Fibroblast of skin of right biceps (primary cell): ENCODE measurements around the gene PRDM9.
A peak's percentile ranks its signal among the peaks of the same experiment; 100 is the strongest.
"Not testable (repeated sequence)": the region's sequence is repeated elsewhere in the genome, so short reads cannot be mapped to it uniquely, and the experiment has no call there.

ENCODE experiments used
- DNase-seq: peaks from one replicate; pipeline ENCODE4 v3.0.0-alpha.2; 2013

Gene PRDM9

DNA sequence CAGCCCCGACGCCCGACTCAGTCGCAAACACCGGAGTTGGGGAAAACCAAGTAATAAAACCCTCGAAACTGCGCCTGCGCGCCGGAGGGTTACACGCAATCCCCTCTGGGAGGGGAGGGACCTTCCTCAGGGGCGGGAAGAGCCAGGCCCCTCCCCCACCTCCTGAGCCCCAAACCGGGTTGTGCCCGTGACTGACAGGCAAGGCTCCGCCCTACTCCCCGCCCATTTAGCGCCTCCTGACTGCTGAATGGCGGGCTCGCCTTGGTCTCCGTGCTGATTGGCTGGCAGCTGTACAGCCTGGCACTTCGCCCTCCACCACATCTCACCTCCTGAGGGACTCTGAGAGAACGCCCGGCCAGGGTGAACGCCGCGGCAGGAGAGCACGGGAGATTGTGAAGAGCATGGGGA lies at the start of gene PRDM9:
Gene PRDM9 (plus strand): TSS at position 332 of the 408 bp plus-strand sequence. CDS start 1,425 bp downstream, outside the sequence.
- peak; percentile 62 for DNase-seq

DNA sequence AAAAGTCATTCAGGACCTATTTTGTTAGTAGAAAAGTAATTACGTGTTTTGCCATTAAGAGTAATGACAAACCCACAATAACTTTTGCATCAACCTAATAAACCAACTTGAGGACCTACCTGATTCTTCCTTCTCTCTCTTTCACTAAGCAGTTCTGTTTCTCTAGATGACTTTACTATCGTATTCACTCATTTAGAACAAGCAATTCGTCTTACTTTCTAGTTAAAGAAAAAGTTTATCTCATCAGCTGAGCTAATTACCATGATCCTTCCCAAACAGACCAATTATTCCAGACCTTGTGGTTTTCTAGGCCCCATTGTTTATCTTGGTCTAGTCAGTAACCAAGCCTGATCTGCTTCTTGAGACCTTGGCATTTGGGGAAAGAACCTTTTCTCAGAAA lies 49.6 kb upstream of the PRDM9 start:
- DNase-seq = no peak

DNA sequence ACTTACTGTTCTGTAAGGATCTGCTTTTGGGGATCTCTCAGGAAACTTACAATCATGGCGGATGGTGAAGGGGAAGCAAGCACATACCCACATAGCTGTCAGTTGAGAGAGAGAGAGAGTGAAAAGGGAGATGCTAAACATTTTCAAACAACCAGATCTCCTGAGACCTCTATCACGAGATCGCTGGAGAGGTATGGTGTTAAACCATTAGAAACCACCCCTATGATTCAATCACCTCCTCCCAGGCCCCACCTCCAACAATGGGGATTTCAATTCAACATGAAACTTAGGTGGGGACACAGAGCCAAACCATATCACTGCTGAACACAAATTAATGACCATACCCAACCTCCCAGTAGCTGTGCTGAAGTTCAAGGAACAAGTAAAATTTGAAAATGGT lies 48.2 kb upstream of the PRDM9 start:
- DNase-seq = no peak

- no peak for DNase-seq
Measured at GRCh38 chr5:23461576-23461975, 45.8 kb upstream of the PRDM9 start.

DNA sequence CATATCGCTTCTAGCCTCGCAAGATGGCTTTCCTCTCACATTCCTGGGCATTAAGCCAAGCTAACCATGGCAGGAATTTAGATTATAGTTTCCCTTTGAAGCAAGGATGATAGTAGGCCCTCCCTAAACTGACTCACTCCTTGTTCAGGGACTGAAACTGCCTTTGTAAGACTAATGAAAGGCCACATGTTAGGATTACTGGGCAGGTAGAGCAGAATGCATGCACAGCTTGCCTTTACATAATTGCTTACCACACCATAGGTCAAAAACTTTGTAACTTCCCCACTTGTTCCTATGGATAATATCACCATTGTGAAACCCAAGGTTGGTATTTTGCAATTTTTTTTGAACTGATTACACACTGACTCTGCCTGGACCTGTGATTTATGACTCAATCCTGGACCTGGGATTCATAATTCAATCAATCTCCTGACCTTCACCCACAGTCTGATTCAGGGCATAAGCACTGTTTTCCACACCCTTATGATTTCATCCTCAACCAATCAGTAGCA lies 41.0 kb upstream of the PRDM9 start:
- DNase-seq = peak; percentile 64

- DNase-seq = no peak
Measured at GRCh38 chr5:23468658-23469057, 38.8 kb upstream of the PRDM9 start.

DNA sequence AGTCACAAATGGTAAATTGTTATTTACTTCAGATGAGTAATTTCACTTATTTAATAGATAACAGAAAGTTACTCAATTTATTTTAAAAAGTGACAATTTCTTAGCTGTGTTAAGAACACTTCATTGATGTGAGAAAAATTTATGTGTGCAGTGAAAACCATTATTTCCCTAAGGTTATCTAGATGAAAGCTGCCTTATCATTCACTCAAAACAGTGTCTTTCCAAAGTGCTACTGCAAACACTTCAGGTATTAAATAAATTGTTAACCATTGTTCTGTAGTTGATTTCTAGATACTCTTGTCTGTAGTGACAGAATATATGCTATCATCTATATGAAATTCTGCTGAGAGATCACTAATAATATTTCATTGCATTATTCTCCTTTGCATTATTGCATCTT lies 33.5 kb upstream of the PRDM9 start:
- no peak for DNase-seq

- no peak for DNase-seq
Measured at GRCh38 chr5:23474315-23474714, 33.1 kb upstream of the PRDM9 start.

- no peak for DNase-seq
Measured at GRCh38 chr5:23476580-23476979, 30.8 kb upstream of the PRDM9 start.

GRCh38 chr5:23482642-23483041 lies 24.8 kb upstream of the PRDM9 start:
- DNase-seq = no peak

- DNase-seq = no peak
Measured at GRCh38 chr5:23483090-23483489, 24.3 kb upstream of the PRDM9 start.

DNA sequence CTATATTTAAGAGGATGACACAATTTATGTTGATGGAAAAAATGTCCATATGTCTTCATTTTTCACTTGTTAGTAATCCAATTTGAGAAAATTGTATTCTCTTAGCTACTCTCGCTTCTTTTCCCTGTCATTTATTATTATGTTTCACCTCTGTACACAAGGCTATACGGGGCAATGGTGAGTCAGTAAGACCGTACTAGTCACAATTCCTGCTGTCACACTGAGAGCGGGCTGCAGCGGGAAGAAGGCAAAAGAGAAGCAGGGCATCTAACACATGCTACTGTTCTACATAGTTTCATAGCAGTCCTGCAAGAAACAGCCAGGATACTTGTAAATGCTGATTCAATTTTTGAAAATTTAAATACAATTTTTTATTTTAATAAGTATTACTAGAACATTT lies 23.3 kb upstream of the PRDM9 start:
- DNase-seq = no peak

DNA sequence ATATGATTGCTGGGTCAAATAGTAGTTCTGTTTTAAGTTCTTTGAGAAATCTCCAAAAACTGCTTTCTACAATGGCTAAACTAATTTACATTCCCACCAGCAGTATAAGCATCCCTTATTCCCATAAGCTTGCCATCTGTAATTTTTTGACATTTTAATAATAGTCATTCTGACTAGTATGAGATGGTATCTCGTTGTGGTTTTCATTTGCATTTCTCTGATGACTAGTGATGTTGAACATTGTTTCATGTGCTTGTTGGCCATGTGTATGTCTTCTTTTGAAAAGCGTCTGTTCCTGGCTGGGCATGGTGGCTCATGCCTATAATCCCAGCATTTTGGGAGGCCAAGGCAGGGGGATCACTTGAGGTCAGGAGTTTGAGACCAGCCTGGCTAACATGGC lies 21.2 kb upstream of the PRDM9 start:
- peak; percentile 17 for DNase-seq

- DNase-seq = no peak
Measured at GRCh38 chr5:23490993-23491392, 16.4 kb upstream of the PRDM9 start.

DNA sequence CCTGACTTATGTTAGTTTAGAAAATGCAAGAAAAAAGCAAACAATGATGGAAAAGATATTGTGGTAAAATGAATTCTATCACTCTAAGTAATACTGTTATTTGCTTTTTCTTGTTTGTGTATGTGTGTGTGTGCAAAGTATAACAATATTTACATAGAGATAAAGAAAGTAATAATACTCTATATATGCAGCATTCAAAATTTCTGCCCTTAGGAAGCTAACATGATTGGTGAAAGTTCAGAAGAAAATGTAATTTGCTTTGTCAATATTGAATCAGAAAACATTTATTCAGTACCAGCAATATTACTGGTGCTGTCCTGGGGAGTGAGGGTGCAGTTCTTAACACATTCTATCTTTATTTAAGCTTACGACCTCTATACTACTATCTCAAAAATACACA lies 12.9 kb upstream of the PRDM9 start:
- DNase-seq = no peak

- DNase-seq = no peak
Measured at GRCh38 chr5:23496576-23496975, 10.8 kb upstream of the PRDM9 start.

GRCh38 chr5:23506329-23507236 lies 826 bp upstream of the PRDM9 start:
- DNase-seq = peak; percentile 10

DNA sequence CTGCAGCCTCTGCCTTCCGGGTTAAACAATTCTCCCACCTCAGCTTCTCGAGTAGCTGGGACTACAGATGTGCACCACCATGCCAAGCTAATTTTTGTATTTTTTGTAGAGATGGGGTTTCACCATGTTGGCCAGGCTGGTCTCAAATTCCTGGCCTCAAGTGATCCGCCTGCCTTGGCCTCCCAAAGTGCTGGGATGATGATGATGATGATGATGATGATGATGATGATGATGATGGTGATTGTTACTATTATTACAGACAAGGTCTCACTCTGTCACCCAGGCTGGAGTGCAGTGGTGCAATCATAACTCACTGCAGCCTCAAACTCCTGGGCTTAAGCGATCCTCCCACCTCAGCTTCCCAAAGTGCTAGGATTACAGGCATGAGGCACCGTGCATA lies 3.0 kb downstream of the PRDM9 start:
- DNase-seq = not testable (repeated sequence)

DNA sequence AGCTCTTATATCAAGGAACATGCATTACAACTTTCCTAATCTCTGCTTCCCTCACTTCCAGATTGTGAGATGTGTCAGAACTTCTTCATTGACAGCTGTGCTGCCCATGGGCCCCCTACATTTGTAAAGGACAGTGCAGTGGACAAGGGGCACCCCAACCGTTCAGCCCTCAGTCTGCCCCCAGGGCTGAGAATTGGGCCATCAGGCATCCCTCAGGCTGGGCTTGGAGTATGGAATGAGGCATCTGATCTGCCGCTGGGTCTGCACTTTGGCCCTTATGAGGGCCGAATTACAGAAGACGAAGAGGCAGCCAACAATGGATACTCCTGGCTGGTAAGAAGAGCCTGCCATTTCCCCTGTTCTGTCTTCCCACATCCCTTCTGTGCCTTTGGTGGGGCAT lies 15.1 kb downstream of the PRDM9 start:
- no peak for DNase-seq

DNA sequence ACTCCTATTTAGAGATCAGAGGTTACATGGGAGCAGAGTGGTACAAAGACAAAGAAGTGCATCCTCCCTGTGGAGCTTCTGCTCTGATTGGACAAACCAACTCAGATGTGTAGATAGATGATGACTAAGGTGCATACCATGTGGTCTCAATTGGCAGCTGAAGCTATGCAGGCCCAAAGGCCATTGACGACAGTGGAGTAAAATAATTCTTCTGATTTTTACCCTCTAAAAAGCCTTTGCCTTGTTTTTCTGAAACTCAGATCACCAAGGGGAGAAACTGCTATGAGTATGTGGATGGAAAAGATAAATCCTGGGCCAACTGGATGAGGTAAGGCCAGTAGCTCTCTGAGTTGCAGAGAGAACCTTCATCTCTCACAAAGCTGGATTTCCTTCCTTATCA lies 15.6 kb downstream of the PRDM9 start:
- no peak for DNase-seq

GRCh38 chr5:23523998-23524397 lies 16.6 kb downstream of the PRDM9 start:
- no peak for DNase-seq

GRCh38 chr5:23525751-23526150 lies 18.3 kb downstream of the PRDM9 start:
- DNase-seq = no peak

DNA sequence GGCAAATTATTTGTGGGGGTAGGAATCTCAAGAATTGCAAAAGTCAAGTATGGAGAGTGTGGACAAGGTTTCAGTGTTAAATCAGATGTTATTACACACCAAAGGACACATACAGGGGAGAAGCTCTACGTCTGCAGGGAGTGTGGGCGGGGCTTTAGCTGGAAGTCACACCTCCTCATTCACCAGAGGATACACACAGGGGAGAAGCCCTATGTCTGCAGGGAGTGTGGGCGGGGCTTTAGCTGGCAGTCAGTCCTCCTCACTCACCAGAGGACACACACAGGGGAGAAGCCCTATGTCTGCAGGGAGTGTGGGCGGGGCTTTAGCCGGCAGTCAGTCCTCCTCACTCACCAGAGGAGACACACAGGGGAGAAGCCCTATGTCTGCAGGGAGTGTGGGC lies 19.2 kb downstream of the PRDM9 start:
- DNase-seq = not testable (repeated sequence)

GRCh38 chr5:23527216-23527920 lies 20.0 kb downstream of the PRDM9 start:
- DNase-seq = not testable (repeated sequence)
